HuH-7 (cell line): ENCODE data around the gene ARHGEF28.

ENCODE experiments used
- DNase-seq: peaks from one replicate; pipeline ENCODE4 v3.0.0; 2011; ENCODE audit warnings: low spot score

The ARHGEF28 gene

GRCh38 chr5:73816656-73817420, 190.8 kb downstream of the ARHGEF28 start:
- DNase-seq, result no peak

- DNase-seq, result no peak
Measured at GRCh38 chr5:73818357-73818756, 192.4 kb downstream of the ARHGEF28 start.

- DNase-seq, result no peak
Measured at GRCh38 chr5:73820326-73820725, 194.3 kb downstream of the ARHGEF28 start.

GRCh38 chr5:73821003-73821402, 195.0 kb downstream of the ARHGEF28 start:
- no peak for DNase-seq

- DNase-seq, result no peak
Measured at GRCh38 chr5:73822278-73822988, 196.4 kb downstream of the ARHGEF28 start.

- no peak for DNase-seq
Measured at GRCh38 chr5:73822989-73823339, 197.0 kb downstream of the ARHGEF28 start.

- DNase-seq, result no peak
Measured at GRCh38 chr5:73823508-73823925, 197.5 kb downstream of the ARHGEF28 start.

- DNase-seq, result no peak
Measured at GRCh38 chr5:73825199-73825598, 199.2 kb downstream of the ARHGEF28 start.

- no peak for DNase-seq
Measured at GRCh38 chr5:73825736-73826135, 199.7 kb downstream of the ARHGEF28 start.

GRCh38 chr5:73826301-73827105, 200.5 kb downstream of the ARHGEF28 start:
- no peak for DNase-seq

- DNase-seq, result no peak
Measured at GRCh38 chr5:73827106-73827450, 201.1 kb downstream of the ARHGEF28 start.

- no peak for DNase-seq
Measured at GRCh38 chr5:73828465-73828864, 202.5 kb downstream of the ARHGEF28 start.

- DNase-seq, result no peak
Measured at GRCh38 chr5:73830646-73831045, 204.7 kb downstream of the ARHGEF28 start.

GRCh38 chr5:73831066-73831465, 205.1 kb downstream of the ARHGEF28 start:
- DNase-seq, result no peak

GRCh38 chr5:73834693-73835092, 208.7 kb downstream of the ARHGEF28 start:
- no peak for DNase-seq

- no peak for DNase-seq
Measured at GRCh38 chr5:73835726-73836125, 209.7 kb downstream of the ARHGEF28 start.

GRCh38 chr5:73836607-73837006, 210.6 kb downstream of the ARHGEF28 start:
- no peak for DNase-seq

GRCh38 chr5:73838901-73839300, 212.9 kb downstream of the ARHGEF28 start:
- no peak for DNase-seq

- no peak for DNase-seq
Measured at GRCh38 chr5:73841641-73842040, 215.6 kb downstream of the ARHGEF28 start.

- DNase-seq, result no peak
Measured at GRCh38 chr5:73844165-73844564, 218.2 kb downstream of the ARHGEF28 start.

GRCh38 chr5:73851471-73852181, 225.6 kb downstream of the ARHGEF28 start:
- DNase-seq, result no peak

- no peak for DNase-seq
Measured at GRCh38 chr5:73853091-73853490, 227.1 kb downstream of the ARHGEF28 start.
